Calu3 (cell line): Measurements from ENCODE around the gene SEMA3B. TPM values are rescaled to one million over a fixed set of nuclear protein-coding genes. Genes with fewer than 3 reads are reported as not detected.

Source experiments
- BruUV-seq: library from RNA; stranded (reverse); fragments of 400-500 nt; replicated peaks from 2 replicates; lab custom pipeline; 2021; lab: Mats Ljungman, UMichigan
- CTCF ChIA-PET: fragments of 300-600 bp; sonication (Branson Sonifier 250); formaldehyde crosslinking; loops from one replicate; lab custom pipeline; 2022; ENCODE audit warnings: antibody characterized with exemption; lab: Charles Lee
- DNase-seq: peaks from one replicate; pipeline ENCODE4 v3.0.0; 2022
- H3K27ac Mint-ChIP-seq: one replicate; pipeline ENCODE4 v1.8.0; 2022; ENCODE audit warnings: mixed read lengths; ENCODE audit not compliant: unreplicated experiment
- H3K27me3 Mint-ChIP-seq: one replicate; pipeline ENCODE4 v1.8.0; 2022; ENCODE audit warnings: mixed read lengths; ENCODE audit not compliant: unreplicated experiment
- H3K36me3 Mint-ChIP-seq: one replicate; pipeline ENCODE4 v1.8.0; 2022; ENCODE audit warnings: mild to moderate bottlenecking, moderate library complexity, mixed read lengths; ENCODE audit not compliant: insufficient read depth, unreplicated experiment
- H3K4me1 Mint-ChIP-seq: one replicate; pipeline ENCODE4 v1.8.0; 2022; ENCODE audit warnings: mild to moderate bottlenecking, low read depth, mixed read lengths; ENCODE audit not compliant: unreplicated experiment
- H3K4me3 Mint-ChIP-seq: one replicate; pipeline ENCODE4 v1.8.0; 2022; ENCODE audit warnings: mild to moderate bottlenecking, low read depth, moderate library complexity, mixed read lengths; ENCODE audit not compliant: unreplicated experiment
- H3K9me3 Mint-ChIP-seq: one replicate; pipeline ENCODE4 v1.8.0; 2022; ENCODE audit warnings: low read depth, mixed read lengths; ENCODE audit not compliant: unreplicated experiment
- intact Hi-C: fragments of 100-400 bp; cut with micrococcal nuclease; formaldehyde crosslinking; loops from one replicate; pipeline ENCODE4 v1.10.0; 2022; ENCODE audit not compliant: unreplicated experiment
- total RNA-seq: library from RNA; stranded (reverse); gene quantifications from 2 replicates; pipeline ENCODE4 v1.2.3, GENCODE V29; 2022
- TF ChIP-seq, protein P1 (sequence below): fragments of 200-600 bp; IDR thresholded peaks from one replicate; pipeline ENCODE4 v1.8.0; 2022; ENCODE audit warnings: antibody characterized with exemption; ENCODE audit not compliant: unreplicated experiment

The SEMA3B gene
- total RNA-seq, 1 experiment from 2014 or later: 20.3 TPM

DNA sequence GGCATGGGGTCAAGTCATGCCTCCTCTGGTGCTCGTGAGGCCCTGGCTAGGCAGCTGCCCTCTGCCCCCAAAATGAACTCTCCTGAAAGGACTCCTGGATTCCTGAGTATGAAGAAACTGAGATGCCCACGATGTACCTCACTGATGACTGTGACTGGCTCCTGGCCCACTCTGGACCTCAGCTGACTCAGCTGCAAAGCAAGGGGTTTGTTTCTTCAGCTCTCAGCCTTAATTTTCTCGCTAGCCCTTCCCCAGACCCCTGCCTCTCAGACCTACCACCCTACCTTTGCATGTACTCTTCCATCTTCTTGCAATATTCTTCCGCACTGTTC, 38.2 kb upstream of the SEMA3B start:
- intact Hi-C loops: no loop called here
- no peak overlapping the region for H3K27ac Mint-ChIP-seq
- no TSS peak for BruUV-seq
- H3K9me3 Mint-ChIP-seq: no peaks in the 10 kb centered on the region
- no peak overlapping the region for H3K4me3 Mint-ChIP-seq
- H3K36me3 Mint-ChIP-seq: peaks cover 39% of the 10 kb centered on the region
- DNase-seq: no peak
- CTCF ChIA-PET: no interaction called here
- peaks cover 2% of the 10 kb centered on the region for H3K27me3 Mint-ChIP-seq
- peaks cover 27% of the 10 kb centered on the region for H3K4me1 Mint-ChIP-seq
- TF ChIP-seq, protein P1, sequence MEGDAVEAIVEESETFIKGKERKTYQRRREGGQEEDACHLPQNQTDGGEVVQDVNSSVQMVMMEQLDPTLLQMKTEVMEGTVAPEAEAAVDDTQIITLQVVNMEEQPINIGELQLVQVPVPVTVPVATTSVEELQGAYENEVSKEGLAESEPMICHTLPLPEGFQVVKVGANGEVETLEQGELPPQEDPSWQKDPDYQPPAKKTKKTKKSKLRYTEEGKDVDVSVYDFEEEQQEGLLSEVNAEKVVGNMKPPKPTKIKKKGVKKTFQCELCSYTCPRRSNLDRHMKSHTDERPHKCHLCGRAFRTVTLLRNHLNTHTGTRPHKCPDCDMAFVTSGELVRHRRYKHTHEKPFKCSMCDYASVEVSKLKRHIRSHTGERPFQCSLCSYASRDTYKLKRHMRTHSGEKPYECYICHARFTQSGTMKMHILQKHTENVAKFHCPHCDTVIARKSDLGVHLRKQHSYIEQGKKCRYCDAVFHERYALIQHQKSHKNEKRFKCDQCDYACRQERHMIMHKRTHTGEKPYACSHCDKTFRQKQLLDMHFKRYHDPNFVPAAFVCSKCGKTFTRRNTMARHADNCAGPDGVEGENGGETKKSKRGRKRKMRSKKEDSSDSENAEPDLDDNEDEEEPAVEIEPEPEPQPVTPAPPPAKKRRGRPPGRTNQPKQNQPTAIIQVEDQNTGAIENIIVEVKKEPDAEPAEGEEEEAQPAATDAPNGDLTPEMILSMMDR: no peak

DNA sequence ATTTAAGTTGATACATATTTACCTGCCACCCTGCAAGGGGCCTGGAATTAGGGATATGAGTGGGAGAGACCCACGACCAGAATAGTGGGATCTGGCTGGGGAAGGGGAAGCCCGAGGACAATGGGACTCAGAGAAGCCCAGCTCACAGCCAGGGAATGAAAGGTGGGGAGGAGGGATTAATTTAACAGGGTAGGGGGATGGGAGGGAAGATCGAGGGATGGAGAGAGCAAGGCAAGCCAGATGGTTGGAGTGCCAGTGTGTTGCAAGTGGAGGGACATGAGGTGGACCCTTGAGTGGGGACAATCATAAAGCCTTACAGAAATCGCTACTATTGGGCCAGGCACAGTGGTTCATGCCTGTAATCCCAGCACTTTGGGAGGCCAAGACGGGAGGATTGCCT, 37.4 kb upstream of the SEMA3B start:
- CTCF ChIA-PET: no interaction called here
- no peak overlapping the region for H3K4me3 Mint-ChIP-seq
- H3K9me3 Mint-ChIP-seq: no peaks in the 10 kb centered on the region
- peaks cover 27% of the 10 kb centered on the region for H3K4me1 Mint-ChIP-seq
- TF ChIP-seq, protein P1: no peak
- BruUV-seq: no TSS peak
- intact Hi-C loops: no loop called here
- peaks cover 46% of the 10 kb centered on the region for H3K36me3 Mint-ChIP-seq
- no peak overlapping the region for H3K27ac Mint-ChIP-seq
- no peak for DNase-seq
- H3K27me3 Mint-ChIP-seq: no peaks in the 10 kb centered on the region

DNA sequence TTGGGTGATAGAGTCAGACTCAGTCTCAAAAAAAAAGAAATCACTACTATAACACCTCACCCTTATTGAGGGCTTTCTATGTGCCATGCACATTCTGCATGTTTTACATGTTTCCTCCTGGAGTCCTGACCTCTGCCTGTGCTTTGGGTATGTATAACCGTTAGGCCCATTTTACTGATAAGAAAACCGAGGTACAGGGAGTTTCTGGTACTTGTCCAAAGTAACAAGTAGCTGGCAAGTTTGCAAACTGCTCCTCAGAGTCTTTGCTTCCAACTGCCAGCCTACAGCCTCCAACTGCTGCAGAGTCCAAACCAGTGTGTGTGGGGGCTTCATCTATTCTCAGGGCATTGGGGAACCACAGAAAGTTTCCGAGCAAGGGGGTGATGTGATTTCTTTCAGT, 36.6 kb upstream of the SEMA3B start:
- CTCF ChIA-PET: no interaction called here
- no peak overlapping the region for H3K4me3 Mint-ChIP-seq
- no peaks in the 10 kb centered on the region for H3K9me3 Mint-ChIP-seq
- H3K27ac Mint-ChIP-seq: no peak overlapping the region
- TF ChIP-seq, protein P1: no peak
- DNase-seq: no peak
- intact Hi-C loops: no loop called here
- H3K4me1 Mint-ChIP-seq: peaks cover 33% of the 10 kb centered on the region
- H3K27me3 Mint-ChIP-seq: no peaks in the 10 kb centered on the region
- H3K36me3 Mint-ChIP-seq: peaks cover 46% of the 10 kb centered on the region
- no TSS peak for BruUV-seq

DNA sequence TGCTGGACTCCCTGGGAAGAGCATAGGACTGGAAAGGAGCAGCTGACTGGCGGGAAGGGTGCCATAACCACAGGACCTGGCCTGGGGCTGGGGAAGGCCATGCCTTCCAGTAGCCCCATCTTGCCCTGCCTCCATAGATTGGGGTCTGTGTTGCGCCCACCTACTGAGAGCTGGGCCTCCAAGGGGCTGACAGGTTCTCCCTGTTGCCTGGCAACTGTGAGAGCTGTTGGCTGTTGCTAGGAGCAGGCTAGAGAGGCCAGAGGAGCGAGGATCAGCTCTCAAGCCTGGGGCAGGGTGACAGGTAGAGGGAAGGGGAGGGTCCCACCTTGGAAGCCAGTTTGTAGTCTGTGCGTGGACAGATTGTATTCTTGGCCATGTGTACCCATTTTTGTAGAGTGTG, 35.8 kb upstream of the SEMA3B start:
- no peaks in the 10 kb centered on the region for H3K9me3 Mint-ChIP-seq

More for the DNA sequence above, 35.8 kb upstream of the SEMA3B start:
- TF ChIP-seq, protein P1: no peak
- Mint-ChIP-seq H3K36me3 (peaks cover 46% of the 10 kb centered on the region), H3K27ac (no peak overlapping the region), H3K27me3 (no peaks in the 10 kb centered on the region), H3K4me3 (no peak overlapping the region), H3K4me1 (peaks cover 34% of the 10 kb centered on the region)
- no TSS peak for BruUV-seq
- intact Hi-C loops: no loop called here
- CTCF ChIA-PET: interaction anchor here (0.7 kb wide), 1 partner anchor 21 kb away, joined by 7 read pairs; no protein-coding TSS in a partner anchor
- no peak for DNase-seq
